A673 (cell line): ENCODE results near the gene POLD4. TPM values are rescaled to one million over a fixed set of nuclear protein-coding genes. Genes with fewer than 3 reads are reported as not detected.

Source experiments
- BruUV-seq: library from RNA; stranded (reverse); fragments of 400-500 nt; replicated peaks from 2 replicates; lab custom pipeline; 2021; lab: Mats Ljungman, UMichigan
- CTCF ChIA-PET: fragments of 300-600 bp; sonication (Branson Sonifier 250); formaldehyde crosslinking; loops from one replicate; lab custom pipeline; 2022; ENCODE audit warnings: antibody characterized with exemption; lab: Charles Lee
- POLR2A ChIA-PET: fragments of 300-600 bp; sonication (Branson Sonifier 250); formaldehyde crosslinking; loops from one replicate; lab custom pipeline; 2022; ENCODE audit warnings: antibody characterized with exemption; ENCODE audit not compliant: low non-redundant PET; lab: Charles Lee
- DNase-seq: peaks from one replicate; pipeline ENCODE4 v3.0.0-alpha.2; 2015; ENCODE audit warnings: low spot score
- H3K27ac ChIP-seq: fragments of 200-600 bp; sonication (generic); 2 replicates; pipeline ENCODE4 v1.5.1; 2016; ENCODE audit warnings: mixed run types, low read depth, mild to moderate bottlenecking, mixed read lengths, antibody characterized with exemption, low read length; ENCODE audit not compliant: poor library complexity, severe bottlenecking
- H3K27me3 ChIP-seq: fragments of 200-600 bp; sonication (generic); replicated peaks from 2 replicates; pipeline ENCODE4 v1.6.1; 2017; ENCODE audit warnings: mixed run types, low read depth, mild to moderate bottlenecking, mixed read lengths, antibody characterized with exemption, low read length; ENCODE audit not compliant: insufficient read depth, poor library complexity
- H3K36me3 ChIP-seq: fragments of 200-600 bp; sonication (generic); 2 replicates; pipeline ENCODE4 v1.6.1; 2016; ENCODE audit warnings: mixed run types, mild to moderate bottlenecking, mixed read lengths, antibody characterized with exemption, low read length; ENCODE audit not compliant: insufficient read depth, poor library complexity, severe bottlenecking
- H3K4me1 ChIP-seq: fragments of 200-600 bp; sonication (generic); 2 replicates; pipeline ENCODE4 v1.6.1; 2017; ENCODE audit warnings: mixed run types, mild to moderate bottlenecking, mixed read lengths, antibody characterized with exemption, low read length; ENCODE audit not compliant: insufficient read depth, poor library complexity, severe bottlenecking
- H3K4me3 ChIP-seq: fragments of 200-600 bp; sonication (generic); 2 replicates; pipeline ENCODE4 v1.5.1; 2016; ENCODE audit warnings: low read depth, mixed run types, mild to moderate bottlenecking, mixed read lengths, low read length; ENCODE audit not compliant: poor library complexity, severe bottlenecking
- H3K9me3 ChIP-seq: fragments of 200-600 bp; sonication (generic); 2 replicates; pipeline ENCODE4 v1.6.1; 2016; ENCODE audit warnings: mixed run types, low read depth, mild to moderate bottlenecking, mixed read lengths, antibody characterized with exemption, low read length; ENCODE audit not compliant: poor library complexity, severe bottlenecking
- CTCF ChIP-seq: fragments of 300-800, 200-600 bp; sonication (generic); conservative IDR thresholded peaks from 2 replicates; pipeline ENCODE4 v1.5.1; 2017; ENCODE audit warnings: low read depth, mild to moderate bottlenecking, antibody characterized with exemption, low read length, moderate library complexity, mixed read lengths
- EZH2 ChIP-seq: fragments of 200-600 bp; sonication (generic); IDR thresholded peaks from 2 replicates; pipeline ENCODE4 v1.6.1; 2017; ENCODE audit warnings: borderline replicate concordance, low read depth, mild to moderate bottlenecking, mixed read lengths, antibody characterized with exemption, low read length; ENCODE audit not compliant: poor library complexity, severe bottlenecking
- intact Hi-C: fragments of 100-400 bp; cut with micrococcal nuclease; formaldehyde crosslinking; loops from one replicate; pipeline ENCODE4 v1.10.0; 2022; ENCODE audit not compliant: unreplicated experiment
- total RNA-seq: library from RNA; stranded (reverse); gene quantifications from 2 replicates; pipeline ENCODE4 v1.2.3, GENCODE V29; 2021

The POLD4 gene
- total RNA-seq, 1 experiment from 2014 or later = 13.2 TPM

- intact Hi-C loops = no loop called here
- POLR2A ChIA-PET = no interaction called here
- TF ChIP-seq CTCF (no peak), EZH2 (no peak)
- H3K4me1 ChIP-seq = peaks cover 18% of the 10 kb centered on the region
- no peak for DNase-seq
- peak overlapping the region; percentile 37 for H3K27ac ChIP-seq
- H3K9me3 ChIP-seq = no peaks in the 10 kb centered on the region
- CTCF ChIA-PET = no interaction called here
- BruUV-seq = no TSS peak
- H3K36me3 ChIP-seq = peaks cover 61% of the 10 kb centered on the region
- H3K27me3 ChIP-seq = no peaks in the 10 kb centered on the region
- H3K4me3 ChIP-seq = no peak overlapping the region
Observed at GRCh38 chr11:67396587-67397389, 43.4 kb upstream of the POLD4 start.

- BruUV-seq = no TSS peak
- Histone ChIP-seq H3K27me3 (no peaks in the 10 kb centered on the region), H3K27ac (peak overlapping the region; percentile 37), H3K4me3 (no peak overlapping the region), H3K4me1 (peaks cover 18% of the 10 kb centered on the region), H3K36me3 (peaks cover 61% of the 10 kb centered on the region), H3K9me3 (no peaks in the 10 kb centered on the region)
- no peak for DNase-seq
- ChIA-PET CTCF (no interaction called here), POLR2A (interaction anchor here (0.6 kb wide), 1 partner anchor 23 kb away, joined by 9 read pairs; the partner anchor contains the start of gene CLCF1)
- TF ChIP-seq EZH2 (no peak), CTCF (no peak)
- intact Hi-C loops = no loop called here
Observed at GRCh38 chr11:67396259-67396581, 42.9 kb upstream of the POLD4 start.

GRCh38 chr11:67395555-67396258 lies 42.4 kb upstream of the POLD4 start:
- Histone ChIP-seq H3K27me3 (no peaks in the 10 kb centered on the region), H3K4me3 (no peak overlapping the region), H3K27ac (no peak overlapping the region), H3K36me3 (peaks cover 61% of the 10 kb centered on the region), H3K9me3 (no peaks in the 10 kb centered on the region), H3K4me1 (peaks cover 20% of the 10 kb centered on the region)
- CTCF ChIA-PET = no interaction called here
- no peak for DNase-seq
- intact Hi-C loops = no loop called here
- POLR2A ChIA-PET = interaction anchor here (0.6 kb wide), 1 partner anchor 22 kb away, joined by 9 read pairs; the partner anchor contains the start of gene CLCF1
- no TSS peak for BruUV-seq
- no peak for TF ChIP-seq CTCF
